HCT116 (cell line): ENCODE results near the gene CHST11.

Experiments
- CTCF ChIP-seq, 3 experiments: fragments of 200-600 bp in 1 of 3; sonication (generic) in 1 of 3; IDR thresholded peaks in 2 of 3; conservative IDR thresholded peaks in 1 of 3; 2 replicates each; pipeline ENCODE4 v1.5.1; 2012 to 2017; ENCODE audit warnings: low read depth in 2 of 3, low read length in 2 of 3, antibody characterized with exemption in 1 of 3, borderline replicate concordance in 1 of 3, control low read depth in 1 of 3, mild to moderate bottlenecking in 1 of 3, mixed read lengths in 1 of 3, mixed run types in 1 of 3, moderate library complexity in 1 of 3; ENCODE audit not compliant: insufficient read depth in 1 of 3
- EZH2 ChIP-seq: fragments of 200-600 bp; sonication (generic); IDR thresholded peaks from 2 replicates; pipeline ENCODE4 v1.6.1; 2017; ENCODE audit warnings: antibody characterized with exemption, mixed run types
- FOSL1 ChIP-seq: IDR thresholded peaks from 2 replicates; pipeline ENCODE4 v1.6.1; 2012; ENCODE audit warnings: low read depth
- JUND ChIP-seq: IDR thresholded peaks from 2 replicates; pipeline ENCODE4 v1.6.1; 2012
- MAX ChIP-seq: IDR thresholded peaks from 2 replicates; pipeline ENCODE4 v1.6.1; 2012
- POLR2A ChIP-seq: IDR thresholded peaks from 2 replicates; pipeline ENCODE4 v1.7.0; 2011; ENCODE audit warnings: borderline replicate concordance; ENCODE audit not compliant: insufficient read depth, insufficient read length; ENCODE audit errors: extremely low read depth
- POLR2AphosphoS5 ChIP-seq: IDR thresholded peaks from 2 replicates; pipeline ENCODE4 v1.6.1; 2011; ENCODE audit warnings: mild to moderate bottlenecking, low read depth, low read length, moderate library complexity
- REST ChIP-seq: IDR thresholded peaks from 2 replicates; pipeline ENCODE4 v1.6.1; 2012; ENCODE audit warnings: low read depth
- SP1 ChIP-seq: IDR thresholded peaks from 2 replicates; pipeline ENCODE4 v1.6.1; 2012; ENCODE audit warnings: low read depth
- ZBTB33 ChIP-seq: IDR thresholded peaks from 2 replicates; pipeline ENCODE4 v1.6.1; 2011; ENCODE audit warnings: mild to moderate bottlenecking, low read length, moderate library complexity; ENCODE audit not compliant: insufficient replicate concordance; ENCODE audit errors: extremely low read depth
- ZNF274 ChIP-seq: fragments of 200-500 bp; sonication (Bioruptor generic); IDR thresholded peaks from 2 replicates; pipeline ENCODE4 v1.6.1; 2014; ENCODE audit warnings: mild to moderate bottlenecking, low read depth, low read length, inconsistent platforms

- TF ChIP-seq CTCF (IDR thresholded peaks at IDR 0.05 in 2 of 3, conservative IDR thresholded peaks at IDR 0.05 in 1 of 3; ENCODE audit: borderline replicate concordance in 1 of 3, insufficient read depth in 1 of 3, low read depth in 2 of 3, low read length in 2 of 3) (no peak), POLR2AphosphoS5 (no peak), POLR2A (no peak), JUND (no peak), ZNF274 (no peak), REST (no peak), FOSL1 (no peak), SP1 (no peak), ZBTB33 (no peak), MAX (no peak), EZH2 (no peak)
These were observed 112.2 kb downstream of the CHST11 start for GRCh38 chr12:104568935-104569334.
